ENCODE data around the gene ZNF205.

ZNF205 gene

DNA sequence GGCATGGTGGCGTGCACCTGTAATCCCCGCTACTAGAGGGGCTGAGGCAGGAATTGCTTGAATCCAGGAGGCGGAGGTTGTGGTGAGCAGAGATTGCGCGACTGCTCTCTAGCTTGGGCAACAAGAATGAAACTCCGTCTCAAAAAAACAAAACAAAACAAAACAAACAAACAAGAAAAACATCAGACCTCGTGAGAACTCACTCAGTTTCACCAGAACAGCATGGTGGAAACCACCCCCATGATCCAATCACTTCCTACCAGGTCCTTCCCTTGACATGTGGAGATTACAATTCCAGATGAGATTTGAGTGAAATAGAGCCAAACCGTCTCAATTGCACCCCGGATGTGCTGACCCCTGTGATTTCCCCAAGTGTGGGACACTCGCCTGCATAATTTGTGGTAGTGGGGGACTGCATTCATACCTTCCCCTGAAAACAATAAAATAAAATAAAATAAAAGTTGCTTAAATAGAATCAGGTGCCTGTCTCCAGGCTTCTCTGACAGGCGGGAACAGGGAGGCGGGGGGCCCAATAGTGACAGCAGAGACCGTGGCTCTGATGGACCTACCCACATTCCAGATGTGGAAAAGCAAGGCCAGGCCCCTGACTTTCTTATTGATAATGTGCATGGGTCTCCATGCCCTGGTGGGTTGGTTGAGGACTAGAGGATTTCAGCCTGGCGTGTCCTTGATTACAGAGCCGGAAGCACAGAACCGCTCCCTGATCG, 26.4 kb upstream of the ZNF205 start:
- no peak for DNase-seq

GRCh38 chr16:3086596-3087242, 25.7 kb upstream of the ZNF205 start:
- DNase-seq: no peak

- DNase-seq: no peak
These were observed 24.8 kb upstream of the ZNF205 start for GRCh38 chr16:3087243-3088235.

DNA sequence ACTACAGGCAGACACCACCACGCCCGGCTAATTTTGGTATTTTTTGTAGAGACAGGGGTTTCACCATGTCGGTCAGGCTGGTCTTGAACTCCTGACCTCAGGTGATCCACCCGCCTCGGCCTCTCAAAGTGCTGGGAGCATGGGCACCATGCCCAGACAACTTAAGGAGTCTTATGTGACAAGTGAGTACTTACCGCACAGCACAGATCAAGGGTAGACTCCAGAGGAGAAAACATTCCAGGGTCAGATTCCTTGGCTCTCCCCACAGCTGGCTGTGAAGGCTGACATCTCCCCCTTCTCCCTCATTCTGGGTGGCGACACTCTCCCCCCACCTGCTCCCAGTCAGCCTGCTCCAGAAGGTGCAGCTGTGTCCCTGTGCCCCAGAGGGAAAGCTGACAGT, 23.9 kb upstream of the ZNF205 start:
- no peak for DNase-seq

- no peak for DNase-seq
These were observed 23.3 kb upstream of the ZNF205 start for GRCh38 chr16:3088925-3089716.

DNA sequence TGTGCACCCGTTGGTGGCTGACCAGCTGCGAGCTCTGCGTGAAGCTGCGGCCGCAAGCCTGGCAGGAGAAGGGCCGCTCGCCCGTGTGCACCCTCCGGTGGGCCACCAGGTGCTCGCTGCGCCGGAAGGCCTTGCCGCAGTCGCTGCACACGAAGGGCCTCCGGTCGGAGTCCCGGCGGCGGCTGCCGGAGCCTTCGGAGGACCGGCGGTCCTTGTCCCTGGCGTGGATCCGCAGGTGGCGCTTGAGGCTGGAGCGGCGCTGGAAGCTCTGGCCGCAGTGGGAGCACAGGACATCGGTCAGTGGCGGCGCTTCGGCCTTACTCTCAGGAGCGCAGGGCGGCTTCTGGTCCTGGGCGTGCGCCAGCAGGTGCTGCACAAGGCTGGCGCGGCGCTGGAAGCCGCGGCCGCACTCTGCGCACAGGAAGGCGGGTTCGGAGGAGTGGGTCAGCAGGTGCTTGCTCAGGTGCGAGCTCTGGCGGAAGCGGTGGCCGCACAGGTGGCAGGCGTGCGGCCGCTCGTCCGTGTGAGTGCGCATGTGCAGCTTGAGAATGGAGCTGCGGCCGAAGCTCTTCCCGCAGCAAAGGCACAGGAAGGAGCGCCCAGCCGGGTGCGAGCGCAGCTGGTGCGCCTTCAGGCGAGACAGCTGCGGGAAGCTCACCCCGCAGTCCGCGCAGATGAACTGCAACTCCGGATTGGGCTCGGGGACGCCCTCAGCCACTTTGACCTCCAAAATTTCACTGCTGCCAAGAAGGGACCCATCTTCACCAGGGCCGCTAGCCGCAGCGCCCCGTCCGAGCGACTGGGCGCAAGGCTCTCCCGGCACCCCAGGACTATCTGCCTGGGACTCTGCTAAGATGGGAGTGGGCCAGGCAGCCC, 22.4 kb upstream of the ZNF205 start:
- DNase-seq: no peak

DNA sequence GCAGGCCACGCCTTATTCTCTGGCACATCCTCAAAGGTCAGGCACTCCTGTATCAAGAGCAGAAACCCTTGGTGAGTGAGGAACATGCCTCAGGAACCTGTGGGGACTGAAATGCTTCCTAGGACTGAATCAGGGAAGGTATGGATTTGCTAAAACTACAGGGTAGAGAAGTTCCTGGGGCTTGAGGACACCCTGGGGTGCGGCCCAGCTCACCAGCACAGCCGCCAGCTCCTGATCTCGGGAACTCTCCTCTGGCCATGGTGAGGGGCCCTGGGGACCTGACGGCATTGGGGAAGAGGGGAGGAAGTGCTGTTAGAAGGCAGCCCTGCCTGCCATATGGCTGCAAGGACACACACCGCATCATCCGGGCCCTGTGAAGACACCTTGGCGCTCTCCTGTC, 20.8 kb upstream of the ZNF205 start:
- no peak for DNase-seq

- DNase-seq: no peak
These were observed 19.9 kb upstream of the ZNF205 start for GRCh38 chr16:3092501-3092941.

GRCh38 chr16:3094289-3095027, 17.9 kb upstream of the ZNF205 start:
- DNase-seq: peak; percentile 27

DNA sequence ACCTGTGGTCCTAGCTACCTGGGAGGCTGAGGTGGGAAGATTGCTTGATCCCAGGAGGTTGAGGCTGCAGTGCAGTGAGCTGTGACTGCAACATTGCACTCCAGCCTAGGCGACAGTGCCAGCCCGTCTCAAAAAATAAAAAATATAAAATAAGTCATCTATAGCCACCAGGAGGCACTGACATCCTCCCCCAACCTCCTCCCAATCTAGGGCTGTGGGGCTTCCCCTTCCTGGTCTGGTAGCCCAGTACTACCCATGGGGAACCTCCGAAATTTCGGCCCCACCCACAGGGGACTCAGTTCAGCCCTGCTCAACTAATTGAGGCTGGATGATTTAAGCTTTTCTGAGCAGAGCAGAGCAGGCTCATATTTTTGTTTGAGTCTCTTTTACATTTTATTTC, 16.5 kb upstream of the ZNF205 start:
- no peak for DNase-seq

GRCh38 chr16:3096362-3096761, 16.0 kb upstream of the ZNF205 start:
- no peak for DNase-seq

DNA sequence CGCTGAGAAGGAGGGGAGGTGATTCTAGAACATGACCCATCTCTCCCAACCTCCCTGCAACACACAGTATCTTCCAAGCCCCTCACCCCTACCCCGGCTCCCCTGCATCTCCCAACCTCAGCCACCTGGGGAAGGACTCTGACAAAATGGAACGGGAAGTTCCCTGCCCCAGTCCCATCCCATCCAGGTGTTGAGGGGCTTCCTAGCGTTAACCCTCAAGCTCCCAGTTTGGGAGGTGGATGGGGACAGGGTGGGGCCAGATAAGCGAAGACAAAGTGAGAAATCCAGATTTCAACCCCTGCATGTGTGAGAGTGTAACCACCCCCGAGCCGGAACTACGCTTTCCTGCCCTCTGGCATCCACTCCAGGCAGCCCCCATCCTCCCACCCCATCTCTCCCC, 15.1 kb upstream of the ZNF205 start:
- DNase-seq: no peak

- DNase-seq: no peak
These were observed 13.7 kb upstream of the ZNF205 start, which contains the start of gene ZSCAN10 for GRCh38 chr16:3098459-3099394. ZSCAN10 (minus strand) TSS chr16:3099294; CDS start chr16:3092937, 6,357 bp downstream.

GRCh38 chr16:3099395-3099731, 13.0 kb upstream of the ZNF205 start:
- no peak for DNase-seq

- peak; percentile 95 for DNase-seq
These were observed 12.5 kb upstream of the ZNF205 start for GRCh38 chr16:3099732-3100499.

DNA sequence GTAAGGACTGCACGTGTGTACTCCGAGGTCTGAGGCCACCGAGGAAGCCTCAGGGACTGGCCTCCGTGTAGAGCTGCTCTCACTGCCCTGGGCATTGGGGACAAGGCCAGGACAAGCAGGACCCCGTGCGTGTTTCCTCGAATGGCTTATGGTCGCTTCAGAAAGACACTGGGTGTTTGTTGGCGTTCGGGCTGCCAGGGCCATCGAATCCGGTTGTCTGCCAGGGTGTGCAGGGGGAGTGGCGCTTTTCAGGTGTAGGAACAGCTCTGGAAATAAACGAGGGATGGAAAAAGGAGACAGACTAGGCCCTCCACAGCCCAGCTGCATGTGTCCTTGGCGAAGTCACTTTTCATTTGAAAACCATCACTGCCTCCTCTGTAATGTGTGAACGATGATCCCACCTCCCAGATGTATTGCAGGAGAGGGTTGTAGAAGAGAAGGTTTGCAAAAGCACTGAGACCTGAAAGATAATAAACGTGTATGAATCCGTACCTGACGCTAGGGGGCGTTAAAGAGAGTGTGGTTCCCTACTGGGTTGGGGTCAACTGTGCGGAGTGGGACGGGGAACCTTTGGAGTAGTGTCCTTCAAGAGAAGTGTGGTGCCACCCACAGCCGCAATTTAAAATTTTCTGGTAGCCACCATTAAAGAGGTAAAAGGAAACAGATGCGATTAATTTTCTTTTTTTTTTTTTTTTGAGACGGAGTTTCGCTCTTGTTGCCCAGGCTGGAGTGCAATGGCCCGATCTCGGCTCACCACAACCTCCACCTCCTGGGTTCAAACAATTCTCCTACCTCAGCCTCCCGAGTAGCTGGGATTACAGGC, 11.2 kb upstream of the ZNF205 start:
- no peak for DNase-seq

- DNase-seq: no peak
These were observed 10.4 kb upstream of the ZNF205 start for GRCh38 chr16:3101841-3102470.
